GM12878 (cell line): ENCODE results near the gene DIP2C. TPM values are rescaled to one million over a fixed set of nuclear protein-coding genes. Genes with fewer than 3 reads are reported as not detected.

ENCODE experiments used
- ATAC-seq: fragments of 200-7000 bp; cut with Tn5 transposase; 3 replicates; pipeline ENCODE4 v1.9.1; 2020; ENCODE audit warnings: mild to moderate bottlenecking, moderate library complexity
- BruUV-seq: library from RNA; stranded (reverse); fragments of 400-500 nt; replicated peaks from 2 replicates; lab custom pipeline; 2021; lab: Mats Ljungman, UMichigan
- CTCF ChIA-PET: fragments of 300-600 bp; sonication (Branson Sonifier 250); formaldehyde crosslinking; extraction: SDS; loops from one replicate; lab custom pipeline; 2021; ENCODE audit warnings: inconsistent platforms; lab: Yijun Ruan, JAX
- POLR2A ChIA-PET: fragments of 350-600 bp; formaldehyde crosslinking; extraction: SDS; loops from one replicate; lab custom pipeline; 2021; ENCODE audit warnings: inconsistent platforms; lab: Charles Lee
- RAD21 ChIA-PET: fragments of 300-600 bp; sonication (Branson Sonifier 250); formaldehyde crosslinking; loops from one replicate; lab custom pipeline; 2023; ENCODE audit warnings: antibody characterized with exemption; ENCODE audit not compliant: unreplicated experiment; lab: Charles Lee
- SMC1A ChIA-PET: fragments of 300-600 bp; sonication (Branson Sonifier 250); formaldehyde crosslinking; loops from one replicate; lab custom pipeline; 2023; ENCODE audit not compliant: unreplicated experiment, uncharacterized antibody; lab: Charles Lee
- DNase-seq: peaks from one replicate; pipeline ENCODE4 v3.0.0-alpha.2; 2011; ENCODE audit warnings: low read depth, low spot score
- FAIRE-seq: peaks from 3 replicates; lab custom pipeline; 2011; peaks lifted over from hg19 to GRCh38; lab: Jason Lieb, UNC
- H2AFZ ChIP-seq: 2 replicates; pipeline ENCODE4 v1.6.0; 2011; ENCODE audit warnings: low read depth, low read length, control low read depth; ENCODE audit not compliant: control insufficient read depth
- H3K27ac ChIP-seq: 2 replicates; pipeline ENCODE4 v1.5.1; 2011; ENCODE audit warnings: control low read depth; ENCODE audit not compliant: control insufficient read depth, insufficient read depth
- H3K27me3 ChIP-seq, 2 experiments: replicated peaks in 1 of 2; 2 replicates each; pipeline versions ENCODE4 v1.6.0 to v1.6.1; 2011; ENCODE audit warnings: low read length in 1 of 2; ENCODE audit not compliant: control insufficient read depth in 2 of 2, insufficient read depth in 2 of 2
- H3K36me3 ChIP-seq, 2 experiments: 2 replicates each; pipeline ENCODE4 v1.5.1; 2011; ENCODE audit warnings: low read length in 1 of 2; ENCODE audit not compliant: control insufficient read depth in 2 of 2, insufficient read depth in 2 of 2
- H3K4me1 ChIP-seq: 2 replicates; pipeline ENCODE4 v1.6.1; 2011; ENCODE audit warnings: mild to moderate bottlenecking, low read length, moderate library complexity, mixed read lengths; ENCODE audit not compliant: control insufficient read depth, insufficient read depth
- H3K4me2 ChIP-seq: 2 replicates; pipeline ENCODE4 v1.6.0; 2011; ENCODE audit warnings: control low read depth; ENCODE audit not compliant: control insufficient read depth, insufficient read depth
- H3K4me3 ChIP-seq: fragments of 200-600 bp; sonication (generic); 2 replicates; pipeline ENCODE4 v1.5.1; 2016
- H3K79me2 ChIP-seq: 2 replicates; pipeline ENCODE4 v1.6.0; 2011; ENCODE audit warnings: low read length; ENCODE audit not compliant: control insufficient read depth, insufficient read depth
- H3K9ac ChIP-seq: 2 replicates; pipeline ENCODE4 v1.8.0; 2011; ENCODE audit warnings: low read length, control low read depth, mixed read lengths; ENCODE audit not compliant: control insufficient read depth, insufficient read depth
- H3K9me3 ChIP-seq: replicated peaks from 3 replicates; pipeline ENCODE4 v1.5.1; 2011; ENCODE audit warnings: mild to moderate bottlenecking, low read length; ENCODE audit not compliant: control insufficient read depth, insufficient read depth
- H4K20me1 ChIP-seq: 2 replicates; pipeline ENCODE4 v1.6.0; 2011; ENCODE audit not compliant: control insufficient read depth, insufficient read depth
- CBX3 ChIP-seq: fragments of 200-600 bp; sonication (generic); IDR thresholded peaks from 2 replicates; pipeline ENCODE4 v1.6.1; 2016; ENCODE audit warnings: low read depth, borderline replicate concordance
- E2F4 ChIP-seq: IDR thresholded peaks from 2 replicates; pipeline ENCODE4 v1.6.1; 2012; ENCODE audit warnings: low read depth, low read length, improper control_type of control experiment
- E2F8 ChIP-seq: fragments of 450-650 bp; IDR thresholded peaks from 2 replicates; pipeline ENCODE4 v1.6.1; 2018; ENCODE audit warnings: mild to moderate bottlenecking, low read depth, moderate library complexity; ENCODE audit not compliant: partially characterized antibody
- FOXK2 ChIP-seq: fragments of 450-650 bp; IDR thresholded peaks from 2 replicates; pipeline ENCODE4 v1.6.1; 2017; ENCODE audit warnings: mild to moderate bottlenecking, moderate library complexity
- GATAD2B ChIP-seq: fragments of 450-650 bp; conservative IDR thresholded peaks from 2 replicates; pipeline ENCODE4 v1.6.1; 2017; ENCODE audit warnings: low read depth, mild to moderate bottlenecking, moderate library complexity
- IRF3 ChIP-seq: fragments of 450-650 bp; IDR thresholded peaks from 2 replicates; pipeline ENCODE4 v1.6.1; 2014; ENCODE audit warnings: mild to moderate bottlenecking
- KDM1A ChIP-seq: fragments of 200-600 bp; sonication (generic); IDR thresholded peaks from 2 replicates; pipeline ENCODE4 v1.6.1; 2016; ENCODE audit warnings: borderline replicate concordance
- NFYA ChIP-seq: IDR thresholded peaks from 2 replicates; pipeline ENCODE4 v1.6.1; 2011; ENCODE audit warnings: low read depth, mild to moderate bottlenecking, low read length, improper control_type of control experiment, borderline replicate concordance
- NFYB ChIP-seq: IDR thresholded peaks from 2 replicates; pipeline ENCODE4 v1.6.1; 2011; ENCODE audit warnings: low read depth, mild to moderate bottlenecking, low read length, improper control_type of control experiment, moderate library complexity; ENCODE audit not compliant: insufficient read depth
- NRF1 ChIP-seq: conservative IDR thresholded peaks from 2 replicates; pipeline ENCODE4 v1.6.1; 2011; ENCODE audit warnings: mild to moderate bottlenecking, low read depth, low read length, improper control_type of control experiment
- RCOR1 ChIP-seq: conservative IDR thresholded peaks from 2 replicates; pipeline ENCODE4 v1.6.1; 2012; ENCODE audit warnings: low read depth, low read length, improper control_type of control experiment
- SMAD1 ChIP-seq: fragments of 450-650 bp; IDR thresholded peaks from 2 replicates; pipeline ENCODE4 v1.6.1; 2018; ENCODE audit warnings: mild to moderate bottlenecking, low read depth; ENCODE audit not compliant: partially characterized antibody
- SMC3 ChIP-seq: IDR thresholded peaks from 2 replicates; pipeline ENCODE4 v1.6.1; 2011; ENCODE audit warnings: low read length, improper control_type of control experiment, borderline replicate concordance
- SRF ChIP-seq, 2 experiments: IDR thresholded peaks; 2 replicates each; pipeline ENCODE4 v1.6.1; 2011; ENCODE audit warnings: low read depth in 2 of 2, low read length in 2 of 2, mild to moderate bottlenecking in 1 of 2, moderate library complexity in 1 of 2
- SUPT20H ChIP-seq: IDR thresholded peaks from 2 replicates; pipeline ENCODE4 v1.6.1; 2011; ENCODE audit warnings: low read depth, mild to moderate bottlenecking, low read length, moderate library complexity, borderline replicate concordance; ENCODE audit not compliant: control insufficient read depth
- USF1 ChIP-seq: IDR thresholded peaks from 2 replicates; pipeline ENCODE4 v1.6.1; 2011; ENCODE audit warnings: borderline replicate concordance, low read depth, mild to moderate bottlenecking, moderate library complexity, mixed read lengths, low read length; ENCODE audit not compliant: insufficient read depth; ENCODE audit errors: extremely low read length
- YY1 ChIP-seq: IDR thresholded peaks from 2 replicates; pipeline ENCODE4 v1.6.1; 2011; ENCODE audit warnings: low read depth, mild to moderate bottlenecking, low read length
- ZNF24 ChIP-seq: fragments of 450-650 bp; IDR thresholded peaks from 2 replicates; pipeline ENCODE4 v1.6.1; 2017; ENCODE audit warnings: antibody characterized with exemption, mild to moderate bottlenecking
- ZNF384 ChIP-seq: IDR thresholded peaks from 2 replicates; pipeline ENCODE4 v1.6.1; 2012; ENCODE audit warnings: low read depth, mild to moderate bottlenecking, low read length, improper control_type of control experiment, borderline replicate concordance
- ZNF622 ChIP-seq: fragments of 450-650 bp; IDR thresholded peaks from 2 replicates; pipeline ENCODE4 v1.6.1; 2017; ENCODE audit warnings: mild to moderate bottlenecking, inconsistent platforms
- WGBS: methylation state at CpG from one replicate; pipeline ENCODE4 v1.1.6; 2016; ENCODE audit warnings: low lambda C conversion rate; ENCODE audit not compliant: insufficient replicate concordance, insufficient coverage; ENCODE audit errors: missing lambda C conversion rate; 5-methylcytosine and 5-hydroxymethylcytosine counted together
- in situ Hi-C: fragments of 300-500 bp; cut with MboI; formaldehyde crosslinking; loops from 9 replicates; pipeline ENCODE4 v1.14.3; 2018; ENCODE audit warnings: mixed read lengths
- intact Hi-C: fragments of 100-400 bp; cut with micrococcal nuclease; formaldehyde crosslinking; loops from one replicate; pipeline ENCODE4 v1.14.2; 2022; ENCODE audit not compliant: unreplicated experiment
- polyA plus RNA-seq, 11 experiments: library from polyadenylated mRNA; depleted of rRNA in 4 of 11; unstranded in 6 of 11; stranded (reverse) in 5 of 11; fragments of >200 nt; fragmentation: Nextera tagmentation in 4 of 11; fragmentation: Illumina TruSeq in 1 of 11; extraction: Ambion mirVana in 4 of 11; extraction: Trizol in 1 of 11; gene quantifications; 1 replicate in 1 of 11; 2 replicates in 10 of 11; pipeline versions ENCODE4 v1.2.1 to v1.2.3, GENCODE V29; 2011 to 2016; ENCODE audit warnings: inconsistent platforms in 2 of 11, missing spikeins in 2 of 11, low read depth in 1 of 11
- total RNA-seq, 4 experiments: library from RNA; depleted of rRNA in 3 of 4; stranded (reverse); fragments of >200 nt in 3 of 4; fragmentation: Illumina TruSeq in 1 of 4; extraction: Trizol in 1 of 4; gene quantifications; 2 replicates each; pipeline versions ENCODE4 v1.2.1 to v1.2.3, GENCODE V29; 2013 to 2021

DIP2C gene
- total and polyA plus RNA-seq, 10 of the 15 experiments (the other 5 are each of a cell fraction or from before 2014, with no cell fraction given), result 0.01 to 0.10 (median 0.06) TPM

GRCh38 chr10:725786-726185, 36.3 kb upstream of the DIP2C start:
- H3K4me2 ChIP-seq, result no peak overlapping the region
- CTCF ChIA-PET, result no interaction called here
- POLR2A ChIA-PET, result no interaction called here
- SMC1A ChIA-PET, result no interaction called here
- FAIRE-seq (no peak), ATAC-seq (no peak), DNase-seq (no peak)
- H3K79me2 ChIP-seq, result no peaks in the 10 kb centered on the region
- WGBS, result 57% methylated on average over 10 of the region's 11 CpGs
- no peak overlapping the region for H2AFZ ChIP-seq
- no TSS peak for BruUV-seq
- no peaks in the 10 kb centered on the region; a peak in 1 of 4 replicates for H3K27me3 ChIP-seq
- H3K9ac ChIP-seq, result no peak overlapping the region
- in situ Hi-C loops, result no loop called here
- H3K4me3 ChIP-seq, result no peak overlapping the region
- no peaks in the 10 kb centered on the region; the same call in 2 of the 3 replicates for H3K9me3 ChIP-seq
- H4K20me1 ChIP-seq, result no peaks in the 10 kb centered on the region
- no peaks in the 10 kb centered on the region for H3K36me3 ChIP-seq
- TF ChIP-seq NFYB (no peak), YY1 (no peak), ZNF622 (no peak), NRF1 (no peak), IRF3 (no peak), RCOR1 (no peak), ZNF24 (no peak), USF1 (no peak), SUPT20H (no peak), SMC3 (no peak), E2F4 (no peak), KDM1A (no peak), SMAD1 (no peak), CBX3 (no peak), GATAD2B (no peak), NFYA (no peak), ZNF384 (no peak), E2F8 (no peak), SRF (IDR thresholded peaks at IDR 0.05; ENCODE audit: low read depth in 2 of 2, low read length in 2 of 2) (no peak), FOXK2 (no peak)
- intact Hi-C loops, result no loop called here
- H3K4me1 ChIP-seq, result no peaks in the 10 kb centered on the region
- no peak overlapping the region for H3K27ac ChIP-seq
- RAD21 ChIA-PET, result no interaction called here
